CD14-positive monocyte (primary cell): ENCODE data around the gene FOXR1. TPM values are rescaled to one million over a fixed set of nuclear protein-coding genes. Genes with fewer than 3 reads are reported as not detected.
"Not testable (repeated sequence)": the region's sequence is repeated elsewhere in the genome, so short reads cannot be mapped to it uniquely, and the experiment has no call there.

Experiments used
- DNase-seq, 3 donors: peaks; one replicate each; pipeline ENCODE4 v3.0.0-alpha.2; 2011 to 2022
- H2AFZ ChIP-seq: 2 replicates; pipeline ENCODE4 v1.6.0; 2012; ENCODE audit warnings: mild to moderate bottlenecking, low read depth, low read length, inconsistent platforms; ENCODE audit not compliant: insufficient read depth, poor library complexity, severe bottlenecking
- H3K27ac ChIP-seq, 2 donors: 1 replicate in 1 of 2; 2 replicates in 1 of 2; pipeline ENCODE4 v1.5.1; 2012 to 2013; ENCODE audit warnings: low read length in 2 of 2, control low read depth in 1 of 2, inconsistent platforms in 1 of 2, low read depth in 1 of 2, mild to moderate bottlenecking in 1 of 2
- H3K27me3 ChIP-seq, 2 donors: one replicate each; pipeline versions ENCODE4 v1.6.0 to v1.6.1; 2011 to 2013; ENCODE audit warnings: low read length in 2 of 2; ENCODE audit not compliant: control insufficient read depth in 2 of 2, insufficient read depth in 2 of 2
- H3K36me3 ChIP-seq, 2 donors: replicated peaks in 1 of 2; 1 replicate in 1 of 2; 2 replicates in 1 of 2; pipeline versions ENCODE4 v1.5.1 to v1.6.1; 2012 to 2013; ENCODE audit warnings: low read length in 2 of 2, control low read depth in 1 of 2, inconsistent platforms in 1 of 2, mild to moderate bottlenecking in 1 of 2; ENCODE audit not compliant: insufficient read depth in 2 of 2, control insufficient read depth in 1 of 2
- H3K4me1 ChIP-seq, 2 donors: 1 replicate in 1 of 2; 2 replicates in 1 of 2; pipeline versions ENCODE4 v1.5.1 to v1.6.1; 2012 to 2013; ENCODE audit warnings: low read length in 2 of 2, control low read depth in 1 of 2, inconsistent platforms in 1 of 2, mild to moderate bottlenecking in 1 of 2, moderate library complexity in 1 of 2; ENCODE audit not compliant: insufficient read depth in 2 of 2, control insufficient read depth in 1 of 2
- H3K4me2 ChIP-seq: replicated peaks from 2 replicates; pipeline ENCODE3; 2012; ENCODE audit warnings: low read length, moderate library complexity, mild to moderate bottlenecking; ENCODE audit not compliant: poor library complexity, severe bottlenecking; ENCODE audit errors: extremely low read depth
- H3K4me3 ChIP-seq, 3 experiments: fragments of 200-600 bp in 1 of 3; sonication (generic) in 1 of 3; replicated peaks in 1 of 3; 1 replicate in 2 of 3; 2 replicates in 1 of 3; pipeline ENCODE4 v1.5.1; 2011 to 2013; ENCODE audit warnings: low read length in 3 of 3, mild to moderate bottlenecking in 3 of 3, control low read depth in 2 of 3, low read depth in 2 of 3, inconsistent platforms in 1 of 3, moderate library complexity in 1 of 3
- H3K79me2 ChIP-seq: 2 replicates; pipeline ENCODE4 v1.6.0; 2012; ENCODE audit warnings: mild to moderate bottlenecking, control low read depth, inconsistent platforms, low read length, moderate library complexity; ENCODE audit not compliant: insufficient read depth
- H3K9ac ChIP-seq: 2 replicates; pipeline ENCODE4 v1.6.0; 2017; ENCODE audit warnings: low read length, mild to moderate bottlenecking; ENCODE audit not compliant: insufficient read depth, poor library complexity, severe bottlenecking
- H3K9me3 ChIP-seq, 2 donors: replicated peaks in 1 of 2; 1 replicate in 1 of 2; 2 replicates in 1 of 2; pipeline versions ENCODE4 v1.5.1 to v1.6.1; 2012 to 2013; ENCODE audit warnings: low read length in 2 of 2, control low read depth in 1 of 2; ENCODE audit not compliant: control insufficient read depth in 1 of 2, insufficient read depth in 1 of 2
- H4K20me1 ChIP-seq: 2 replicates; pipeline ENCODE4 v1.6.0; 2012; ENCODE audit warnings: mild to moderate bottlenecking, low read length, control low read depth, moderate library complexity; ENCODE audit not compliant: insufficient read depth
- H3K27ac Mint-ChIP-seq, 7 donors: one replicate each; pipeline ENCODE4 v1.8.0; 2020; ENCODE audit warnings: mild to moderate bottlenecking in 7 of 7, mixed read lengths in 7 of 7, moderate library complexity in 6 of 7, inconsistent platforms in 2 of 7
- H3K27me3 Mint-ChIP-seq, 3 donors: one replicate each; pipeline ENCODE4 v1.8.0; 2021 to 2022; ENCODE audit warnings: low read depth in 3 of 3, mild to moderate bottlenecking in 3 of 3, mixed read lengths in 3 of 3, moderate library complexity in 3 of 3, inconsistent platforms in 1 of 3
- H3K36me3 Mint-ChIP-seq, 2 donors: one replicate each; pipeline ENCODE4 v1.8.0; 2020; ENCODE audit warnings: mixed read lengths in 2 of 2, inconsistent platforms in 1 of 2, mild to moderate bottlenecking in 1 of 2
- H3K4me1 Mint-ChIP-seq: one replicate; pipeline ENCODE4 v1.8.0; 2020; ENCODE audit warnings: mild to moderate bottlenecking, mixed read lengths
- H3K4me3 Mint-ChIP-seq, 2 donors: one replicate each; pipeline ENCODE4 v1.8.0; 2020; ENCODE audit warnings: mild to moderate bottlenecking in 2 of 2, mixed read lengths in 2 of 2, moderate library complexity in 1 of 2
- H3K9me3 Mint-ChIP-seq, 7 donors: one replicate each; pipeline ENCODE4 v1.8.0; 2020 to 2022; ENCODE audit warnings: mixed read lengths in 7 of 7, mild to moderate bottlenecking in 6 of 7, moderate library complexity in 6 of 7, inconsistent platforms in 2 of 7
- CTCF ChIP-seq: fragments of 200-600 bp; IDR thresholded peaks from one replicate; pipeline ENCODE4 v1.8.0; 2022; ENCODE audit warnings: antibody characterized with exemption, mild to moderate bottlenecking
- WGBS: methylation state at CpG from one replicate; pipeline ENCODE4 v1.1.5; 2013; ENCODE audit warnings: missing lambda C conversion rate; ENCODE audit not compliant: insufficient coverage; 5-methylcytosine and 5-hydroxymethylcytosine counted together
- intact Hi-C, 2 donors: fragments of 100-400 bp; cut with micrococcal nuclease; formaldehyde crosslinking; loops; one replicate each; pipeline versions ENCODE4 v1.15.0 to v1.15.1; 2023
- polyA plus RNA-seq, 3 donors: library from polyadenylated mRNA; depleted of rRNA in 1 of 3; unstranded in 2 of 3; stranded (reverse) in 1 of 3; fragments of 300-500 nt in 2 of 3; fragments of >200 nt in 1 of 3; fragmentation: Illumina TruSeq in 2 of 3; gene quantifications; 1 replicate in 2 of 3; 2 replicates in 1 of 3; pipeline ENCODE4 v1.2.3, GENCODE V29; 2012 to 2021

FOXR1 gene
- polyA plus RNA-seq, 3 donors: not detected

DNA sequence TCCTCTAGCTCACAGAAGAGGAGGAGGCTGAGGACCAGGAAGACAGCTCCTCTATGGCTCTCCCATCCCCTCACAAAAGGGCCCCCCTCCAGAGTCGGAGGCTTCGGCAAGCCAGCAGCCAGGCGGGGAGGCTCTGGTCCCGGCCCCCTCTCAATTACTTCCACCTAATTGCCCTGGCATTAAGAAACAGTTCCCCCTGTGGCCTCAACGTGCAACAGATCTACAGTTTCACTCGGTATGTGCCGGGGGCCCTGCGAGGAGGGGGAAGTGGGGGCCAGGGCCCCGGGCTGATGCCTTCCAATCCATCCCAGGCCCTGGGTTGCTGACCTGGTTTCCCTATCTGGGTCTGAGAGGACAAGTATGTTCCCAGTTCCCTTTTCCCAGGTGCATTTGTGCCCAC lies 7.9 kb downstream of the FOXR1 start:
- no peaks in the 10 kb centered on the region for H4K20me1 ChIP-seq
- 0% methylated on average over 7 of the region's 9 CpGs for WGBS
- DNase-seq: no peak
- no peaks in the 10 kb centered on the region for H3K36me3 ChIP-seq
- no peaks in the 10 kb centered on the region for H3K9me3 ChIP-seq
- no peak overlapping the region for H3K4me3 Mint-ChIP-seq
- H3K27ac ChIP-seq: no peak overlapping the region
- TF ChIP-seq CTCF: no peak
- peaks cover 17% of the 10 kb centered on the region for H3K4me1 Mint-ChIP-seq
- intact Hi-C loops: no loop called here
- H2AFZ ChIP-seq: peak overlapping the region; percentile 52
- H3K27me3 Mint-ChIP-seq: peaks cover 8 to 12% (median 10%) of the 10 kb centered on the region in 3 donors
- H3K4me3 ChIP-seq: no peak overlapping the region
- H3K36me3 Mint-ChIP-seq: no peaks in the 10 kb centered on the region
- no peak overlapping the region for H3K4me2 ChIP-seq
- H3K27ac Mint-ChIP-seq: peak overlapping the region in 2 of 7 donors; percentile 6 to 10
- H3K79me2 ChIP-seq: no peaks in the 10 kb centered on the region
- H3K9ac ChIP-seq: no peak overlapping the region
- H3K27me3 ChIP-seq: no peaks in the 10 kb centered on the region
- H3K4me1 ChIP-seq: peaks cover 16 to 19% of the 10 kb centered on the region in 2 donors
- no peaks in the 10 kb centered on the region for H3K9me3 Mint-ChIP-seq

DNA sequence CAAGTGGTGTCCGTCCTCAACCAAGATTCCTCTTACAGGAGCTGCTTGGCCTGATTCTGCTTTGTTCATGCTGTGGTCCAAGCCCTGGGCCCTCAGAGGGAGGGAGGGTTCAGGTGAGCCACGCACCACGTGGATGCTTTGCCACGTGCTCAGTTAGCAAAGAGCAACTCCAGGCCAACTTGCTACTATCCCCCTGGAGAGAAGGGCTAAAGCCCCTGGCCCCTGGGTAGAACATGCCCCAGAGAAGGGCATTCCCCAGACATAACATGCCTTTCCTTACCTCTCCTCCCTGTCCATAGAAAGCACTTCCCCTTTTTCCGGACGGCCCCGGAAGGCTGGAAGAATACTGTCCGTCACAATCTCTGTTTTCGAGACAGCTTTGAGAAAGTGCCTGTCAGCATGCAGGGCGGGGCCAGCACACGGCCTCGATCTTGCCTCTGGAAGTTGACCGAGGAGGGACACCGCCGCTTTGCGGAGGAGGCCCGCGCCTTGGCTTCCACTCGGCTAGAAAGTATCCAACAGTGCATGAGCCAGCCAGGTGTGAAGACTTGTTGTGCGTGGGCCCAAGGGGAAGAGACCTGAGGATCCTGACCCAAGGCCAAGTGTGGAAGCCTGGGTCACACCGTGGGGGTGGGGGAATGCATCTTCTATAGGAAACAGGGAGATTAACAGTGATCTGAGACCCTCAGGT lies 8.8 kb downstream of the FOXR1 start:
- Mint-ChIP-seq H3K4me3 (peak overlapping the region; percentile 62 to 86), H3K36me3 (no peaks in the 10 kb centered on the region), H3K27ac (peak overlapping the region in 2 of 7 donors; percentile 15 to 63), H3K4me1 (peaks cover 17% of the 10 kb centered on the region), H3K27me3 (peaks cover 7 to 11% (median 8%) of the 10 kb centered on the region in 3 donors), H3K9me3 (no peaks in the 10 kb centered on the region)
- Histone ChIP-seq H2AFZ (peak overlapping the region; percentile 37), H3K27me3 (no peaks in the 10 kb centered on the region), H3K4me2 (peak overlapping the region; percentile 27), H3K4me1 (peaks cover 16 to 19% of the 10 kb centered on the region in 2 donors), H3K9me3 (no peaks in the 10 kb centered on the region), H3K36me3 (no peaks in the 10 kb centered on the region), H4K20me1 (no peaks in the 10 kb centered on the region), H3K27ac (no peak overlapping the region), H3K79me2 (no peaks in the 10 kb centered on the region), H3K4me3 (no peak overlapping the region), H3K9ac (no peak overlapping the region)
- 36% methylated on average over 17 of the region's 21 CpGs for WGBS
- intact Hi-C loops: no loop called here
- no peak for TF ChIP-seq CTCF
- peak; percentile 14 to 37 (median 20) for DNase-seq

GRCh38 chr11:118984337-118984736 lies 12.8 kb downstream of the FOXR1 start:
- H3K4me3 ChIP-seq, H3K27me3 ChIP-seq, H3K9me3 Mint-ChIP-seq, H3K4me2 ChIP-seq, H3K9me3 ChIP-seq, H3K27ac ChIP-seq, H2AFZ ChIP-seq, H3K9ac ChIP-seq, intact Hi-C loops, H3K36me3 ChIP-seq, H3K4me3 Mint-ChIP-seq, H3K27ac Mint-ChIP-seq, H3K36me3 Mint-ChIP-seq, H3K27me3 Mint-ChIP-seq, DNase-seq, H3K79me2 ChIP-seq, H4K20me1 ChIP-seq: not testable (repeated sequence)
- H3K4me1 Mint-ChIP-seq: peaks cover 17% of the 10 kb centered on the region
- peaks cover 14 to 15% of the 10 kb centered on the region in 2 donors for H3K4me1 ChIP-seq
- WGBS: 84% methylated on average over 5 of the region's 8 CpGs
